Activated CD8-positive, alpha-beta memory T cell treated with anti-CD3 and anti-CD28 coated beads for 1 hour (primary cell): ENCODE results near the gene TSPAN18.

ENCODE experiments used
- DNase-seq, 2 donors: peaks; one replicate each; pipeline ENCODE4 v3.0.0-alpha.2; 2020; ENCODE audit warnings: low read depth in 1 of 2; ENCODE audit errors: extremely low read depth in 1 of 2

TSPAN18 gene

DNA sequence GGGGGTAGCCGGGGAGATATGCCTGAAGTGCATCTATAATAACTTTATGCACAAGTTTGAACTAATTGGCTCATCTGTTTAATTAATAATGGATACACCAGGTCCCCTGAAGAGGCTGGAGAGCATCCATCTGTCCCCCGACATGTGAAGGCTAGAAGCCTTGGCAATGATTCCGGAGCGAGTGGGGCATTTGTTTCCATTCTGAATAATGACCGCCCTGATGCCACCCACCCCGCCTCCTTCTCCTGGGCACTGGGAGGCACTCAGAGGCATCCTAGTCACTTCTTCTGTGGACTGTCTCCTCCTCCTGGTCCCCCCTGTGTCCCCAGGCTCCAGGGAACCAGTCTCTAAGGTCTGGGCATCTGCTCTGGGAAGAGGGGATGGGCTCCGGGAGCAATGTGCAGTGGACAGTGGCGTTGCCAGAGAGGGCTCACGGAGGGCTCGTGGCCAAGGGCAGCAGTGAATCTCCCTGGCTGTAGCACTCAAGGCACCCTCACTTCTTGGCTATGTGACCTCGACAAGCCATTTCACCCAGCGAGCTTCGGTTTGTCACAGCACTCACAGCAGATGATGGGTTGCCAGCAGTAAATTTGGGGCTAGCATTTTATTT lies 64.7 kb downstream of the TSPAN18 start:
- no peak for DNase-seq

DNA sequence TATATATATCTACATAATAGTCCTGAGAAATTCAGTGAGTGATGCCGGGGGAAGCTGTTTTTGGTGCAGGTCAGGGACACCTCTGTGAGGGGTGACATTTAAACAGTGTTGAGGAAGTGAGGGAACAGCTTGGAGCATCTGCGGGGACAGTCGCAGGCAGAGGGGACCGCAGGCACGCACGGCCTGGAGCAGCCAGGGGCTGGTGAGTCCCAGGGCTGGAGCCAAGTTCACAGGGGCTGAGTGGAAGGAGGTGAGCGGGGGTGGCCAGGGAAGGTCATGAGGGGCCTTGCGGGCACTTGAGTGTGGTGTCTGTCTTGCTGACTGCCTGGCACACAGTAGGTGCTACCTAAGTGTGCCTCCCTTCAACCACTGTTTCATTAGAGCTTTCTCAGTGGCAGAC lies 65.4 kb downstream of the TSPAN18 start:
- DNase-seq: no peak

DNA sequence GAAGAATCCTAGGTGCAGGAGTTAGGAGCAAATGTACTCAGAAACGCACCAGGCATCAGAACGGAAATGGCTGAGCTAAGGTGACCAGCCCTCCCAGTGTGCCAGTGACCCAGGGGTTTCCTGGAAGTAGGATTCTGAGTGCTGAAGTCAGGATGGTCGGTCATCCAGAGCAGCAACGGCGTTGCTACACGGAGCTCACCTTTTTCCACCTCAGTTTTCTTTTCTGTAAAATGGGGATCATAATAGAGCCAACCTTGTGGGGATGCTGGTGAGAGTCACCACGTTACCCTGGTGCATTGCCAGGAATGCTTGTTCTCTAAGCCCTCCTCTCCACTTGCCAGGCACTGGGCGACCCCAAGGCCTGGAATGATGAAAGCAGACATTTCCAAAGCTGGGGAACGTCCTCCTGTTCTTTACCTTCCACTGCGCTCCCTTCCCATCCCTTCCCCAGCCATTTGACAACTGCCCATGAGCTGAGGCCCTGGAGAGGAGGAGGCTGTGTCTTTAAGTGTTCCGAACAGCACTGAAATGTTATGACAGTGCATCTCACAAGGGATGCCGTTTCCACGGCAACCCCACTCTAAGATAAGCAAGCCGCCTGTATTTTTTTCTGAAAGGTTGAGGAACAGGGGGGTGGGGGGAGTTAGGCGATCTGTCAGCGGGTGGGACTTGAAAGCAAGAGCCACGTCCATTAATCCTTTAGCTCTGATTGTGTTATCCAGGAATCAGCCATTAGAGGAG lies 66.8 kb downstream of the TSPAN18 start:
- no peak for DNase-seq

DNA sequence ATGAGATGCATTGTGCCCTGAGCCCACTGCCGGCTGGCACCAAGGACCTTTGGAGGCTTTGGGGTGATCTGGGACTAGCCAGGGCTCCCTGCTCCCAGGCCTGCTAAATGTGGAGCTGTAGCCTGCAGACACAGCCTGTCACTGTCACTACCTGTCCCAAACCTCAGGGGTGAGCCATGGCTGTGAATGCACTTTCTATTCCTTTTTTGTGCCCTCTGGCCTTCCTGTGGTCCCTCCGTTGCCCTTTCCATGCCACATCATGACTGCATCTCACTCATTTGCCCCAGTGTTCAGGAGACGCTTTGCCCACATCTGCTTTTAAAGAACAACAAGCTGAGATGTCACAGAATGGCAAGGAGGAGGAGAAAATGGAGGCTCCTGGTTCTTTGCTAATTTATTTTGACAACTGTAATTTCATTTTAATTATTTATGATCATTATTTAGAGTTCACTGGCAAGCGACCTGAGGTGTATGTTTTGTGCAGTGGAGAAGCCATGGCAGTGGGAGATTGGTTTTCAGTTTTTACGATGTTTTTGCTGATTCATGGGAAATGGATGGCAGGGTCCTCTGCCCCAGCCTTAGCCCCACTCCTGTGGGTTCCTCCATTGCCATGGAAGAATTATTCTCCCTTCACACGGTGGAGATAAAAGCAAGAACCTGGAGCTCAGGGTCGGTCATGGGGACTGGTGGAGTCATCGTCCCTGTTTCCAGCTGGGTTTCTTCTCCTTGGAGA lies 69.2 kb downstream of the TSPAN18 start:
- no peak for DNase-seq

DNA sequence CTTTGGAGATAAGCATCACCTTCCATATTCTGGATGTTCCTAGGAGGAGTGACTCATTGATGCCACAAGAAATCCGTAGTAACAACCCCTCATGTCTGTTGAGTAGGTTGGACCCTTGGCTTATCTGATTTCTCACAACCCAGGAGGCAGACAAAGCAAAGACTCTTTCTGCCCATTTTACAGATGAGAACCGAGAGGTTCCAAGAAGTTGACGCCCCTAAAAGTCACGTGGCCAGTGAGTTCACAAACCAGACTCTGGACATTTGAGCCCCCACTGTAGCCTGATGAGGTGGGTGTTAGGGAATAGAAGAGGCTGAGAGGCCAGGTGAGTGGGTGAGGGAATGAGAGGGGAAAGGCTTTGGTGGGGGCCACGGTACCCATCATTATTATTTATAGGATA lies 70.3 kb downstream of the TSPAN18 start:
- no peak for DNase-seq

GRCh38 chr11:44797886-44798606 lies 71.3 kb downstream of the TSPAN18 start:
- no peak for DNase-seq

GRCh38 chr11:44798607-44798972 lies 71.8 kb downstream of the TSPAN18 start:
- DNase-seq: no peak

DNA sequence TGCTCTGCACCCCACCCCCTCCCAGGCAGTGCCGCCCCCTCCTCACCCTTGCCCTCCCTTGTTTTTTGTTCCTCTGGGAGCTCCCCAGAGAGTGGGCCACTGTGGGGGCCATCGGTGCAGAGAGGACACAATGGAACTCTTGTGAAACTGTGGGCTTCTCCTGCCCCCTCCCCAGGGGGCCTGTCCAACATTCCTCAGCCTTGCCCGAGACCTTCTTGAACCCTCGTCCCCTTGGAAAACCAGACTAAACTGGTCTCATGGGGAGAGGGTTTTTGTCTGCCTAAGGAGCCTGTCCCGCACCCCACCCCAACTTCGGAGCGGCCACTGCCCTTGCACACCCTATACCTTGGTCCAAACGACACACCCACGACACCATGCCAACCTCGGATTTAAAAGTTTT lies 72.2 kb downstream of the TSPAN18 start:
- no peak for DNase-seq

GRCh38 chr11:44802347-44802746 lies 75.6 kb downstream of the TSPAN18 start:
- DNase-seq: no peak

GRCh38 chr11:44803009-44803408 lies 76.2 kb downstream of the TSPAN18 start:
- DNase-seq: no peak

- DNase-seq: no peak
These were observed 78.0 kb downstream of the TSPAN18 start for GRCh38 chr11:44804449-44805437.

DNA sequence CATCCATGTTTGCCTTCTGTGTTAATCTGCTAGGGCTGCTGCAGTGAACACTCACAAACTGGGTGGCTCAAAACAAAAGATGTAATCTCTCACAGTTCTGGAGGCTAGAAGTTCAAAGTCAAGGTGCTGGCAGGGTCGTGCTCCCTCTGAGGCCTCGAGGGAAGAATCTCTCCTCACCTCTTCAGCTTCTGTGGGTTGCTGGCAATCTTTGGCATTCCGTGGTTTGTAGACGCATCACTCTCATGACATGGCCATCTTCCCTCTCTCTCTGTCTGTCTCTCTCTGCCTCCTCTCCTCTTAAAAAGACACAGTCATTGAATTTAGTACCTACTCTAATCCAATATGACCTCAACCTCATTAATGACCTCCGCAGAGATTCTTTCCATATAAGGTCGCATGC lies 78.8 kb downstream of the TSPAN18 start:
- no peak for DNase-seq

DNA sequence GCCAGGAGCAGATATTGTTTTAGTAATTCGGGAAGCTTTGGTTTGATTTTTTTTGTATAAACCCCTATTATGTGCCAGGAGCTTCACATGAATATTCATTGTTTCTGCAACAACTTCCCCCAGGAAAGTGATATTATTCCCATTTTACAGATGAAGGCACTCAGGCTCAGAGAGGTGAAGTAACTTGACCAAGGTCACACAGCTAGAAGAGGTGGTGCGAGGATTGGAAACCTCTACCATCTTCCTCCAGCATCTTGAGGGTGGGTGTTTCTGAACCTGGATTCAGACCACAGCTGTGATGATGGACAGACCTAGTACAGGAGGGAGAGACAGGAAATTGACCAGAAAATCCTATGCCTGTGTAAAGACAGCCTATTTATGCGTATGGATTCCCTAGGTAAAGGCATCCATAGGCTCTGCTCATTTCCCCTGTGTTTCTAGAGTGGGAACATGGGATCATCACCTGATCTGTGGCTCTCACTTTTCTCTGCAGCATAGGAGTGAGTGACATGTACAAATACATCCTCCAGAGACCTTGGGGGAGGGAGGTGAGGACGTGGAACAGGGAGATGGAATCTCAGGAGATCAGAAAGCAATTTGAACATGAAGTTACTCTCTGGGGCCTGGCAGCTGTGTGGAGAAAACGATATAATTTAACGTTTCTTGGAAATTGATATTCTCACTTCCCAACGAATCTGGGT lies 81.4 kb downstream of the TSPAN18 start:
- no peak for DNase-seq

- DNase-seq: no peak
These were observed 82.5 kb downstream of the TSPAN18 start for GRCh38 chr11:44809283-44809682.

DNA sequence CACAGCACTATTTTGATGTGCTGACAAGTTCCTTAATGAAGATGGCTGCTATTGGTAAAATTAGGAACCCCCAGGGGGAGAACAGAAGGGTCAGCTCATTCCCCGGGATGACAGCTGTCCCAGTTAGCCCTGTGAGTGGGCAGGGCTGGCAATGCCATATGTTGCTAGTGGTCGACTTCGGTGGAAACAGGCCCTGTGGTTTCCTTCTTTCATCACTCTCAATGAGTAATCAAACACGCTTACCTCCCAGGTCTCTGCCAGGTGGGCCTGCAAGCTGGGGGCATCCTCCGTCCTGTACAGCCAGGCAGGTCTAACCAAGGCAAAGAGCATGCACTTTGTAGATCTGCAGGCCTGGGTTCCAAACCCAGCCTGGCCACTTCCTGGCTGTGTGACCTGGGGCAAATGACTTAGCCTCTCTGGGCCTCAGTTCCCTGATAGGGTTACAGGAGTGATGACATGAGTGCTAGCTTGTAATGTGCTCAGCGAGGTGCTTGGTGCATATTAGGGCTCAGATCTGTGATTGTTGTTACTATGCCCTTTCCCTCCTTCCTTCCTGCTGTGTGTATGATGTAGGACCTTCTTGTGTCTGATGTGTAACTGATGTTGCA lies 85.2 kb downstream of the TSPAN18 start:
- DNase-seq: no peak

- DNase-seq: no peak
These were observed 86.2 kb downstream of the TSPAN18 start for GRCh38 chr11:44812971-44813370.

DNA sequence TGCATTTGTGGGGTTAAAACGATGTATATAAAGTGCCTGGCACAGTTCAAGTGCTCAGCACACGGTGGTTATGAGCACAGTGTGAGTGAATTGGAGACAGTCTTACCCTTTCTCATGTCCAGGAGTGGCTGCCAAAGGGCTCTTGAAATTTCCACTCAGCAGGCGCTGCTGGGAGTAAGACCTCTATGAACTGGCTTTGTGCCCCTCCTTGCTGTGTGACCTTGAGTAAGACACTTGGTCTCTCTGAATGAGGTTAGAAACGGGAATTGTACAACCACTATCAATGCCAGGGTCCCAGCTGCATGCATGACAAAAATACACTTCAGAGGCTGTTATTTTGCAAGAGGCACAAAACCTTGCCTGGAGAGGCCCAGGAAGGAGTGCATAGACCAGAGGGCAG lies 86.6 kb downstream of the TSPAN18 start:
- DNase-seq: no peak

- DNase-seq: no peak
These were observed 88.3 kb downstream of the TSPAN18 start for GRCh38 chr11:44814881-44815592.
